Upper lobe of right lung (tissue), 1 donor: ENCODE data around the gene CYSTM1. TPM values are rescaled to one million over a fixed set of nuclear protein-coding genes. Genes with fewer than 3 reads are reported as not detected.

Source experiments
- ATAC-seq: fragments of 200-7000 bp; cut with Tn5 transposase; one replicate; pipeline ENCODE4 v1.9.1; 2020; ENCODE audit warnings: mild to moderate bottlenecking, moderate library complexity
- DNase-seq: peaks from one replicate; pipeline ENCODE4 v3.0.0-alpha.2; 2020
- H3K27ac ChIP-seq: fragments of 200-600 bp; one replicate; pipeline ENCODE4 v1.8.0; 2022
- H3K27me3 ChIP-seq: fragments of 200-600 bp; one replicate; pipeline ENCODE4 v1.8.0; 2022; ENCODE audit warnings: mild to moderate bottlenecking
- H3K36me3 ChIP-seq: fragments of 200-600 bp; one replicate; pipeline ENCODE4 v1.8.0; 2022
- H3K4me1 ChIP-seq: fragments of 200-600 bp; one replicate; pipeline ENCODE4 v1.8.0; 2022
- H3K4me3 ChIP-seq: fragments of 200-600 bp; one replicate; pipeline ENCODE4 v1.8.0; 2022; ENCODE audit warnings: mild to moderate bottlenecking
- H3K9me3 ChIP-seq: fragments of 200-600 bp; one replicate; pipeline ENCODE4 v1.8.0; 2022
- intact Hi-C: fragments of 100-400 bp; cut with DNase I; formaldehyde crosslinking; loops from one replicate; pipeline ENCODE4 v1.11.0; 2022
- total RNA-seq: library from RNA; stranded (reverse); fragmentation: NEBNext Ultra II Directional; extraction: Animal tissue kit (Norgen Biotek cat#: 25700); gene quantifications from one replicate; pipeline ENCODE4 v1.2.1, GENCODE V29; 2021
- TF ChIP-seq, protein P1 (sequence below): fragments of 200-600 bp; IDR thresholded peaks from one replicate; pipeline ENCODE4 v1.8.0; 2022; ENCODE audit warnings: antibody characterized with exemption
- donor health status: DM: no; HTN: yes; CAD: no; lungs with severe emphysema.

The CYSTM1 gene
- total RNA-seq, 1 donor from 2014 or later: 85.1 TPM

- H3K36me3 ChIP-seq: peaks cover 2% of the 10 kb centered on the region
- DNase-seq: no peak
- TF ChIP-seq, protein P1, sequence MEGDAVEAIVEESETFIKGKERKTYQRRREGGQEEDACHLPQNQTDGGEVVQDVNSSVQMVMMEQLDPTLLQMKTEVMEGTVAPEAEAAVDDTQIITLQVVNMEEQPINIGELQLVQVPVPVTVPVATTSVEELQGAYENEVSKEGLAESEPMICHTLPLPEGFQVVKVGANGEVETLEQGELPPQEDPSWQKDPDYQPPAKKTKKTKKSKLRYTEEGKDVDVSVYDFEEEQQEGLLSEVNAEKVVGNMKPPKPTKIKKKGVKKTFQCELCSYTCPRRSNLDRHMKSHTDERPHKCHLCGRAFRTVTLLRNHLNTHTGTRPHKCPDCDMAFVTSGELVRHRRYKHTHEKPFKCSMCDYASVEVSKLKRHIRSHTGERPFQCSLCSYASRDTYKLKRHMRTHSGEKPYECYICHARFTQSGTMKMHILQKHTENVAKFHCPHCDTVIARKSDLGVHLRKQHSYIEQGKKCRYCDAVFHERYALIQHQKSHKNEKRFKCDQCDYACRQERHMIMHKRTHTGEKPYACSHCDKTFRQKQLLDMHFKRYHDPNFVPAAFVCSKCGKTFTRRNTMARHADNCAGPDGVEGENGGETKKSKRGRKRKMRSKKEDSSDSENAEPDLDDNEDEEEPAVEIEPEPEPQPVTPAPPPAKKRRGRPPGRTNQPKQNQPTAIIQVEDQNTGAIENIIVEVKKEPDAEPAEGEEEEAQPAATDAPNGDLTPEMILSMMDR: no peak
- intact Hi-C loops: no loop called here
- no peak for ATAC-seq
- H3K9me3 ChIP-seq: no peaks in the 10 kb centered on the region
- H3K4me1 ChIP-seq: peaks cover 11% of the 10 kb centered on the region
- H3K27ac ChIP-seq: no peak overlapping the region
- no peak overlapping the region for H3K4me3 ChIP-seq
- no peaks in the 10 kb centered on the region for H3K27me3 ChIP-seq
Observed at GRCh38 chr5:140189253-140189652, 14.3 kb downstream of the CYSTM1 start.

DNA sequence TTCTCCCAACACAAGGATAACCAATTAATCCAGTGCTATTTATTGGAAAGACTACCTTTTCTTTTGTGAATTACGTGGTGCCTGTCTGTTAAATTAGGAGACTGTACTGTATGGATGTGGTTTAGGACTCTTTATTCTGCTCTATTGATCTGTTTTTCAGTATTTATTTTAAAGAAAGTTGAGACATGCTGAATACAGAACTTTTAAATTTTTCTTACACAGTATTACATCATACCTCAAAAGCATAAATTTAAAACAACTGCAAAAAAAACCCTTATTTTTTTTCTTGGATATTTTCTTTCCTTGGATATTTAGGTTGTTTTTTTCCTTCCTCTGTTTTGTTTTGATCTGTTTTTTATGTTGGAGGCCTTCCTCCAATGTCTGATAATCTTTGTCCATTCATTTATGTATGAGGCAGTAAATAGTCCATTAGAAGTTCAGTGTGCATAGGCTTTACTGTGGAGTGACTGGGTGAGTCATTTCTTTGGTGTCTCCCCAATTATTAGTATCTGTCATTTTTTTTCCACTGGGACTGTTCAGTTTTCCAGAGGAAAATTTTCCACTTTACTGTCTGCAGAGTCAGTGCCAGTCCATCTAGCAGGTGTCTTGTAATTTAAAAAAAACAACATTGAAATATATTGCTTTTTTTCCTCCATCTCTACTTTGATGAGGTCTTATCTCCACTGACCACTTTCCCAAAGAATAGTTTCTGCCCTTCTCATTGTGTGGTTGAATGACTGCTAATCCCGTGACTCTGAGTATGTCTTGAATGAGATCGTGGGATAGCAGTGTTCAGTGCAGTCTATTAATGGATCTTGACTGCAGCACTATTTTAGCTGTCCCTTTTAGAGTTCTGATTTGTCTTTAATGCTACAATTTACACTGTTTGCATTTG lies 15.2 kb downstream of the CYSTM1 start:
- TF ChIP-seq, protein P1: no peak
- intact Hi-C loops: no loop called here

DNA sequence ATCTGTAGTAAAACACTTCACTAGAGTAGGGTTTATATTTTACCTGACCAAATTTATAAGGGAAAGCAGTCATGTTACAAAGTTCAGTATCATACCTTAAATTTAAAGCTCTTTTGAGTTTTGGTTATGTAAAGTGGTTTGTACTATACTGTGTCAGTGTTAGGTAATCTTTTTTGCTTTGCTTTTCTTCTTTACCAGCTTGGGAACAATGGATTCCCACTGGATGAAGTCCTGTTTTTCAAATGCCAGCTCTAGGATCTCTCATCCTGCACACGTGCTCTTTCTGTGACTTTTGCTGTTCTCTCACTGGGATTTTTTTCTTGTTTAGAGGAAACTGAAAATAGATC lies 15.9 kb downstream of the CYSTM1 start:
- Histone ChIP-seq H3K36me3 (peaks cover 11% of the 10 kb centered on the region), H3K4me3 (no peak overlapping the region), H3K9me3 (no peaks in the 10 kb centered on the region), H3K4me1 (peaks cover 9% of the 10 kb centered on the region), H3K27ac (no peak overlapping the region), H3K27me3 (no peaks in the 10 kb centered on the region)
- ATAC-seq (no peak), DNase-seq (no peak)
- intact Hi-C loops: no loop called here
- TF ChIP-seq, protein P1: no peak

More for the DNA sequence above, 15.2 kb downstream of the CYSTM1 start:
- Histone ChIP-seq H3K4me3 (no peak overlapping the region), H3K27me3 (no peaks in the 10 kb centered on the region), H3K9me3 (no peaks in the 10 kb centered on the region), H3K4me1 (peaks cover 11% of the 10 kb centered on the region), H3K27ac (no peak overlapping the region), H3K36me3 (peaks cover 11% of the 10 kb centered on the region)
- ATAC-seq (no peak), DNase-seq (no peak)

DNA sequence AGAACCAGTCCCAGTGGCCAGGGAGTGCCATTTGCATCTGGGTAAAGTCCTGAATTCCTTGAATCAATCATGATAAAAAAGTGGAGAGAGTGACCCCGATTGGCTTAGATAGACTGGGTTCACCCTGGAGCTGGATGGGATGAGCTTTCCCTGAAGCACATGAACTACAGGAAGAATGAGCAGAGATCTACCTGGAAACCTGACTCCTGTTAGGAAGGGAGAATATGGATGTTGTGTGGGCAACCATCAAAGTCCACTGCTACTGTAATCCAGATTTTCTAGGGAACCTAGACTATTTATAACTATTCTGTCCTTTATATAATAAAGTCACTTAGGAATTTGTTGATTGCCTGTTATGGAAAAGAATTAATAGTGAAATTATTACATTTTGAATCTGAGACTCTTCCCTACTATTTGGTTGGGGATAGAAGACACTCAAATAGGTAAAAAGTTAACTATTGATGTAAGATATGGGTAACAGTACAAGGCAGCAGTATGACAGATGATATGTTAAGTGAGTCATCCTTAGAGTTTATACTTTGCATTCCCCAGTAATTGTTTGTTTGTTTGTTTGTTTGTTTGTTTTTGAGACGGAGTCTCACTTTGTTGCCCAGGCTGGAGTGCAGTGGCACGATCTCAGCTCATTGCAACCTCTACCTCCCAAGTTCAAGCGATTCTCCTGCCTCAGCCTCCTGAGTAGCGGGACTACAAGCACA lies 17.9 kb downstream of the CYSTM1 start:
- H3K4me3 ChIP-seq: no peak overlapping the region
- H3K27me3 ChIP-seq: no peaks in the 10 kb centered on the region
- H3K27ac ChIP-seq: no peak overlapping the region
- TF ChIP-seq, protein P1: no peak
- H3K36me3 ChIP-seq: peaks cover 11% of the 10 kb centered on the region
- DNase-seq: no peak
- no peaks in the 10 kb centered on the region for H3K9me3 ChIP-seq
- no peak for ATAC-seq
- intact Hi-C loops: no loop called here
- H3K4me1 ChIP-seq: no peaks in the 10 kb centered on the region

DNA sequence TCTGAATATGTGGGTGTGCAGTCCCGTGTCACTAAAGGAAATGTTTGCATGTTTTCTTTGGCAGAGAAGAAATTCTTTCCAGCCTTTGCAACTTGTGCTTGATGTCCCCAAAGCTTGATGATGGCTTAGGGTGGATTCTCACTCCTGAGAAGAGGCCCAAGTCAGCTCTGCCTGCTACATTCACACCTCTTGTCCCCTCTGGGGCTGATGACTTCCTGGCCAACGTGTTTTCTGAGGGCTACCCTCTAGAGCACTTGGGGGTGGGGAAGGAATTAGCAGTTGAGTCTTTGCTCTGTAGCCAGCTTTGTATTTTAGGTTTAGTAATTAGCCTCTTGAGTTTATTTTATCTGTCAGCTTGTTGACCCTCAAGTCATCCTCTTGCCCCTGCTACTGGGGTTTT lies 19.7 kb downstream of the CYSTM1 start:
- Histone ChIP-seq H3K27me3 (no peaks in the 10 kb centered on the region), H3K27ac (no peak overlapping the region), H3K4me3 (no peak overlapping the region), H3K36me3 (peaks cover 11% of the 10 kb centered on the region), H3K4me1 (no peaks in the 10 kb centered on the region), H3K9me3 (no peaks in the 10 kb centered on the region)
- intact Hi-C loops: no loop called here
- TF ChIP-seq, protein P1: no peak
- DNase-seq (no peak), ATAC-seq (no peak)
